Stomach (tissue), 4 donors: ENCODE data around the gene GOLGA2.

Experiments used
- POLR2A ChIP-seq, 4 donors: fragments of 450-650 bp; IDR thresholded peaks; one replicate each; pipeline ENCODE4 v1.6.1; 2016; ENCODE audit warnings: antibody characterized with exemption in 4 of 4, control low read depth in 2 of 4, mild to moderate bottlenecking in 1 of 4, moderate library complexity in 1 of 4
- POLR2AphosphoS5 ChIP-seq, 3 donors: sonication (generic); formaldehyde crosslinking; IDR thresholded peaks; one replicate each; pipeline ENCODE4 v1.6.1; 2016; ENCODE audit warnings: antibody characterized with exemption in 3 of 3

- TF ChIP-seq POLR2AphosphoS5 (IDR thresholded peaks at IDR 0.05) (no peak), POLR2A (IDR thresholded peaks at IDR 0.05) (no peak)
These were observed 33.7 kb downstream of the GOLGA2 start for GRCh38 chr9:128242124-128242523.
